HG02973 (cell line): Measurements from ENCODE around the gene DAZAP2.
"Not testable (repeated sequence)": the region's sequence is repeated elsewhere in the genome, so short reads cannot be mapped to it uniquely, and the experiment has no call there.

Experiments
- ATAC-seq: cut with Tn5 transposase; IDR thresholded peaks from one replicate; pipeline ENCODE4 v1.9.1; 2021; ENCODE audit warnings: moderate library complexity; ENCODE audit not compliant: unreplicated experiment

Gene DAZAP2

GRCh38 chr12:51217133-51217967, 21.3 kb upstream of the DAZAP2 start:
- ATAC-seq: no peak

GRCh38 chr12:51217968-51218606, 20.5 kb upstream of the DAZAP2 start, which contains the start of gene POU6F1:
Gene POU6F1, minus strand, starts transcription at chr12:51218062. Its CDS starts 11,226 bp downstream, at chr12:51206836.
- ATAC-seq: peak; percentile 55

GRCh38 chr12:51218607-51219161, 19.9 kb upstream of the DAZAP2 start:
- ATAC-seq: no peak

GRCh38 chr12:51219322-51219721, 19.3 kb upstream of the DAZAP2 start:
- no peak for ATAC-seq

- not testable (repeated sequence) for ATAC-seq
Observed at GRCh38 chr12:51219857-51220256, 18.8 kb upstream of the DAZAP2 start.

GRCh38 chr12:51222461-51222860, 16.2 kb upstream of the DAZAP2 start:
- ATAC-seq: no peak

- no peak for ATAC-seq
Observed at GRCh38 chr12:51224625-51225024, 14.0 kb upstream of the DAZAP2 start.

GRCh38 chr12:51225234-51225633, 13.4 kb upstream of the DAZAP2 start:
- no peak for ATAC-seq

- no peak for ATAC-seq
Observed at GRCh38 chr12:51225771-51226170, 12.9 kb upstream of the DAZAP2 start.

GRCh38 chr12:51227112-51227511, 11.5 kb upstream of the DAZAP2 start:
- ATAC-seq: not testable (repeated sequence)

GRCh38 chr12:51227962-51228361, 10.7 kb upstream of the DAZAP2 start:
- ATAC-seq: no peak

- no peak for ATAC-seq
Observed at GRCh38 chr12:51229116-51229809, 9.4 kb upstream of the DAZAP2 start.

- ATAC-seq: no peak
Observed at GRCh38 chr12:51232642-51233041, 6.0 kb upstream of the DAZAP2 start.

GRCh38 chr12:51234530-51234929, 4.1 kb upstream of the DAZAP2 start:
- ATAC-seq: no peak

- ATAC-seq: no peak
Observed at GRCh38 chr12:51238037-51238509, 553 bp upstream of the DAZAP2 start.

GRCh38 chr12:51240971-51241370, 2.3 kb downstream of the DAZAP2 start:
- ATAC-seq: no peak

GRCh38 chr12:51242120-51242519, 3.5 kb downstream of the DAZAP2 start:
- no peak for ATAC-seq

- ATAC-seq: no peak
Observed at GRCh38 chr12:51242876-51243275, 4.2 kb downstream of the DAZAP2 start.

GRCh38 chr12:51244269-51244668, 5.6 kb downstream of the DAZAP2 start:
- ATAC-seq: no peak

- ATAC-seq: no peak
Observed at GRCh38 chr12:51245476-51246253, 7.0 kb downstream of the DAZAP2 start.
